Karpas-422 (cell line): Measurements from ENCODE around the gene GAS7. TPM values are rescaled to one million over a fixed set of nuclear protein-coding genes. Genes with fewer than 3 reads are reported as not detected.

Source experiments
- DNase-seq: peaks from one replicate; pipeline ENCODE4 v3.0.0-alpha.2; 2015
- H2AFZ ChIP-seq: fragments of 200-600 bp; sonication (generic); 2 replicates; pipeline ENCODE4 v1.6.1; 2014; ENCODE audit warnings: antibody characterized with exemption, low read length, mixed read lengths
- H3K27ac ChIP-seq: fragments of 200-600 bp; sonication (generic); 2 replicates; pipeline ENCODE4 v1.5.1; 2014; ENCODE audit warnings: mild to moderate bottlenecking, low read length, moderate library complexity
- H3K27me3 ChIP-seq: fragments of 200-600 bp; sonication (generic); 2 replicates; pipeline ENCODE4 v1.6.1; 2014; ENCODE audit warnings: low read length, mixed read lengths
- H3K36me3 ChIP-seq: fragments of 200-600 bp; sonication (generic); 2 replicates; pipeline ENCODE4 v1.6.1; 2014; ENCODE audit warnings: low read length, mixed read lengths; ENCODE audit not compliant: insufficient read depth
- H3K4me1 ChIP-seq: fragments of 200-600 bp; sonication (generic); 2 replicates; pipeline ENCODE4 v1.6.1; 2014; ENCODE audit warnings: mild to moderate bottlenecking, low read length, mixed read lengths
- H3K4me2 ChIP-seq: fragments of 200-600 bp; sonication (generic); 2 replicates; pipeline ENCODE4 v1.6.1; 2014; ENCODE audit warnings: low read length, low read depth, mild to moderate bottlenecking; ENCODE audit not compliant: poor library complexity, severe bottlenecking
- H3K4me3 ChIP-seq: fragments of 200-600 bp; sonication (generic); 2 replicates; pipeline ENCODE4 v1.5.1; 2014; ENCODE audit warnings: mild to moderate bottlenecking, antibody characterized with exemption, low read length, mixed read lengths
- H3K79me2 ChIP-seq: fragments of 200-600 bp; sonication (generic); 2 replicates; pipeline ENCODE4 v1.6.1; 2014; ENCODE audit warnings: mild to moderate bottlenecking, low read length, mixed read lengths
- H3K9ac ChIP-seq: fragments of 200-600 bp; sonication (generic); 2 replicates; pipeline ENCODE4 v1.6.0; 2014; ENCODE audit warnings: low read length
- H3K9me2 ChIP-seq: fragments of 200-600 bp; sonication (generic), shearing (Covaris generic); replicated peaks from 2 replicates; pipeline ENCODE4 v1.6.0; 2014; ENCODE audit warnings: mild to moderate bottlenecking, low read length, moderate library complexity; ENCODE audit not compliant: insufficient read depth
- H3K9me3 ChIP-seq: fragments of 300-700, 200-600 bp; sonication (generic); 2 replicates; pipeline ENCODE4 v1.6.1; 2014; ENCODE audit warnings: low read length, mixed read lengths
- H4K20me1 ChIP-seq: fragments of 200-600 bp; sonication (generic); 2 replicates; pipeline ENCODE4 v1.6.1; 2014; ENCODE audit warnings: mild to moderate bottlenecking, antibody characterized with exemption, low read length, low read depth; ENCODE audit not compliant: insufficient read depth
- total RNA-seq: library from RNA; depleted of rRNA; stranded (reverse); fragments of >200 nt; shearing (Covaris generic); gene quantifications from 2 replicates; pipeline ENCODE4 v1.2.3, GENCODE V29; 2014; ENCODE audit warnings: low replicate concordance

GAS7 gene
- total RNA-seq, 1 experiment from 2014 or later, result 79.9 TPM

- H3K9ac ChIP-seq, result no peak overlapping the region
These were observed 68.1 kb downstream of the GAS7 start for GRCh38 chr17:10130263-10130662.

GRCh38 chr17:10127819-10128425 lies 70.5 kb downstream of the GAS7 start:
- Histone ChIP-seq H3K9ac (no peak overlapping the region), H4K20me1 (no peaks in the 10 kb centered on the region), H3K4me2 (no peak overlapping the region), H3K27me3 (no peaks in the 10 kb centered on the region), H2AFZ (no peak overlapping the region), H3K4me1 (peaks cover 11% of the 10 kb centered on the region), H3K9me2 (no peaks in the 10 kb centered on the region), H3K4me3 (no peak overlapping the region), H3K36me3 (no peaks in the 10 kb centered on the region), H3K27ac (no peak overlapping the region), H3K79me2 (no peaks in the 10 kb centered on the region), H3K9me3 (no peaks in the 10 kb centered on the region)
- DNase-seq, result peak; percentile 30

More at GRCh38 chr17:10130263-10130662, 68.1 kb downstream of the GAS7 start:
- peak; percentile 40 for DNase-seq
- Histone ChIP-seq H3K27ac (no peak overlapping the region), H3K36me3 (no peaks in the 10 kb centered on the region), H3K9me3 (no peaks in the 10 kb centered on the region), H3K9me2 (no peaks in the 10 kb centered on the region), H3K4me1 (peaks cover 11% of the 10 kb centered on the region), H3K27me3 (no peaks in the 10 kb centered on the region), H2AFZ (no peak overlapping the region), H3K4me3 (0 out of 2 replicates have a peak overlapping the region, but pooled peaks have one; percentile 8), H4K20me1 (no peaks in the 10 kb centered on the region), H3K79me2 (no peaks in the 10 kb centered on the region), H3K4me2 (peak overlapping the region; percentile 49)

GRCh38 chr17:10126616-10127501 lies 71.5 kb downstream of the GAS7 start:
- Histone ChIP-seq H3K4me1 (peaks cover 18% of the 10 kb centered on the region), H3K9me2 (no peaks in the 10 kb centered on the region), H3K9ac (no peak overlapping the region), H3K79me2 (no peaks in the 10 kb centered on the region), H2AFZ (no peak overlapping the region), H3K27me3 (no peaks in the 10 kb centered on the region), H3K4me3 (no peak overlapping the region), H4K20me1 (no peaks in the 10 kb centered on the region), H3K4me2 (no peak overlapping the region), H3K27ac (no peak overlapping the region), H3K9me3 (no peaks in the 10 kb centered on the region), H3K36me3 (no peaks in the 10 kb centered on the region)
- DNase-seq, result peak; percentile 36

GRCh38 chr17:10126276-10126615 lies 72.2 kb downstream of the GAS7 start:
- Histone ChIP-seq H3K27ac (no peak overlapping the region), H3K36me3 (no peaks in the 10 kb centered on the region), H3K79me2 (no peaks in the 10 kb centered on the region), H3K4me3 (no peak overlapping the region), H3K4me2 (no peak overlapping the region), H3K27me3 (no peaks in the 10 kb centered on the region), H3K9me3 (no peaks in the 10 kb centered on the region), H3K9ac (no peak overlapping the region), H2AFZ (no peak overlapping the region), H4K20me1 (no peaks in the 10 kb centered on the region), H3K4me1 (peaks cover 24% of the 10 kb centered on the region), H3K9me2 (no peaks in the 10 kb centered on the region)
- no peak for DNase-seq

- H3K79me2 ChIP-seq, result no peaks in the 10 kb centered on the region
- no peak overlapping the region for H2AFZ ChIP-seq
- H3K4me3 ChIP-seq, result no peak overlapping the region
- no peak overlapping the region for H3K9ac ChIP-seq
- H3K27ac ChIP-seq, result no peak overlapping the region
- no peak overlapping the region for H3K4me2 ChIP-seq
- H3K36me3 ChIP-seq, result no peaks in the 10 kb centered on the region
- no peaks in the 10 kb centered on the region for H3K27me3 ChIP-seq
- peak; percentile 25 for DNase-seq
- no peaks in the 10 kb centered on the region for H3K9me2 ChIP-seq
- no peaks in the 10 kb centered on the region for H4K20me1 ChIP-seq
- no peaks in the 10 kb centered on the region for H3K9me3 ChIP-seq
- peaks cover 20% of the 10 kb centered on the region for H3K4me1 ChIP-seq
These were observed 72.7 kb downstream of the GAS7 start for GRCh38 chr17:10125531-10126275.

GRCh38 chr17:10123093-10123492 lies 75.3 kb downstream of the GAS7 start:
- no peaks in the 10 kb centered on the region for H3K79me2 ChIP-seq
- H3K9ac ChIP-seq, result no peak overlapping the region
- no peak overlapping the region for H3K4me3 ChIP-seq
- H3K4me1 ChIP-seq, result peaks cover 34% of the 10 kb centered on the region
- no peak overlapping the region for H3K4me2 ChIP-seq
- H3K27me3 ChIP-seq, result no peaks in the 10 kb centered on the region
- H3K9me3 ChIP-seq, result no peaks in the 10 kb centered on the region
- H3K36me3 ChIP-seq, result no peaks in the 10 kb centered on the region
- no peaks in the 10 kb centered on the region for H4K20me1 ChIP-seq
- no peak overlapping the region for H2AFZ ChIP-seq
- no peak for DNase-seq
- H3K27ac ChIP-seq, result no peak overlapping the region
- no peaks in the 10 kb centered on the region for H3K9me2 ChIP-seq

- Histone ChIP-seq H3K4me2 (no peak overlapping the region), H3K79me2 (no peaks in the 10 kb centered on the region), H3K27me3 (no peaks in the 10 kb centered on the region), H2AFZ (no peak overlapping the region), H3K4me3 (no peak overlapping the region), H3K27ac (no peak overlapping the region), H3K9ac (no peak overlapping the region), H4K20me1 (no peaks in the 10 kb centered on the region), H3K9me2 (no peaks in the 10 kb centered on the region), H3K36me3 (no peaks in the 10 kb centered on the region), H3K4me1 (peaks cover 43% of the 10 kb centered on the region), H3K9me3 (no peaks in the 10 kb centered on the region)
- DNase-seq, result peak; percentile 45
These were observed 76.3 kb downstream of the GAS7 start for GRCh38 chr17:10121971-10122707.
